ENCODE results near the gene CEBPB.

DNA sequence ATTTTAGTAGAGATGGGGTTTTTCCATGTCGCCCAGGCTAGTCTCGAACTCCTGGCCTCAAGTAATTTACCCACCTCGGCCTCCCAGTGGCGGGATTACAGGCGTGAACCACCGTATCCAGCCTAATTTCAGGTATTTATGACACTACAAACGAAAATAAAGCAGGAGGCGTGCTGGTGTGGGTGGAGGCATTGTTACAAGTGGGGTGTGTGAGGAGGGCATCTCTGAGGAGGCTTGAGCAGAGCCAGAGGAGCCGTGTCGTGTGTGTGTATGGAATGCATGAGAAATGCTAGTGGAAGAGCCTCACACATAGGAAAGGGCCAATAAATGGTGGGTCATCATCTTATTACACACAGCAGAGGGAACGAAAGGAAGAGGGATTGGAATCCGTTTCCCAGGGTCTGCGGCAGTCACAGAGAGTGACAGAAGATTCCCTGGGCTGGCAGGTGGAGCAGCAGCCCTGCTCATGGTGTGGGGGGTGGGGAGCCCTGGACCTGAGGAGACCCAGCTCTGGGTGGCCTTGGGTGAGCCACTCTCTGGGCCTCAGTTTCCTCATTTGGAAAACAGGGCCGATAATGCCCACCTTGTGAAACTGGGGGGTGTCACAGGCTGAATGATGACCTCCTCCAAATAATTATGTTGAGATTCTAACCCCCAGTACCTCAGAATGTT lies 19.9 kb upstream of the CEBPB start:
- TF ChIP-seq, protein P1, sequence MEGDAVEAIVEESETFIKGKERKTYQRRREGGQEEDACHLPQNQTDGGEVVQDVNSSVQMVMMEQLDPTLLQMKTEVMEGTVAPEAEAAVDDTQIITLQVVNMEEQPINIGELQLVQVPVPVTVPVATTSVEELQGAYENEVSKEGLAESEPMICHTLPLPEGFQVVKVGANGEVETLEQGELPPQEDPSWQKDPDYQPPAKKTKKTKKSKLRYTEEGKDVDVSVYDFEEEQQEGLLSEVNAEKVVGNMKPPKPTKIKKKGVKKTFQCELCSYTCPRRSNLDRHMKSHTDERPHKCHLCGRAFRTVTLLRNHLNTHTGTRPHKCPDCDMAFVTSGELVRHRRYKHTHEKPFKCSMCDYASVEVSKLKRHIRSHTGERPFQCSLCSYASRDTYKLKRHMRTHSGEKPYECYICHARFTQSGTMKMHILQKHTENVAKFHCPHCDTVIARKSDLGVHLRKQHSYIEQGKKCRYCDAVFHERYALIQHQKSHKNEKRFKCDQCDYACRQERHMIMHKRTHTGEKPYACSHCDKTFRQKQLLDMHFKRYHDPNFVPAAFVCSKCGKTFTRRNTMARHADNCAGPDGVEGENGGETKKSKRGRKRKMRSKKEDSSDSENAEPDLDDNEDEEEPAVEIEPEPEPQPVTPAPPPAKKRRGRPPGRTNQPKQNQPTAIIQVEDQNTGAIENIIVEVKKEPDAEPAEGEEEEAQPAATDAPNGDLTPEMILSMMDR (IDR thresholded peaks at IDR 0.05) = no peak
- TF ChIP-seq POLR2A (IDR thresholded peaks at IDR 0.05) = no peak

Measured in tibial nerve (tissue), 3 donors.